ENCODE results near the gene GNE. TPM values are rescaled to one million over a fixed set of nuclear protein-coding genes. Genes with fewer than 3 reads are reported as not detected.

Gene GNE
- total RNA-seq, 1 experiment from 2014 or later: 4.6 TPM

DNA sequence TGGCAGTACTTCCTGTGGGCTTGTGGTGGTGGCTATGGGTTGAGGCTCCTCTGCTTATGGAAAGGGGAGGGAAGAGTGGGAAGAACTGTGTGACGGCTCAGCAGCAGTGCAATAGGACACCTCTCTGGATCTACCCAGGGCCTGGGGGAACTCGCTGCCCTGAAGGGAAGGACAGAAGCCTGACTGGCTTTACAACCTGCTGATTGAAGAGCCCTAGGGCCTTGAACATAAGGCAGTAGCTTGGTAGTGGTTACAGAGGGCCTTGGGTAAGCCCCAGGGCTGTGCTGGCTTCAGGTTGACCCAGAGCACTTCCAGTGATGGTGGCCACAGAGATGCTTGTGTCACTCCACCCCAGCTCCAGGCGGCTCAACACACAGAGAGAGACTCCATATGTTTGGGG, 83.5 kb downstream of the GNE start (continued):
- TF ChIP-seq ZNF317 (CRISPR knock-in tag; IDR thresholded peaks at IDR 0.05; ENCODE audit: borderline replicate concordance, low read depth) (no peak), GTF2I (CRISPR knock-in tag; conservative IDR thresholded peaks at IDR 0.05) (no peak), CREM (CRISPR knock-in tag; IDR thresholded peaks at IDR 0.05) (no peak), FOXJ3 (CRISPR knock-in tag; IDR thresholded peaks at IDR 0.05; ENCODE audit: borderline replicate concordance) (no peak), ZNF396 (CRISPR knock-in tag; IDR thresholded peaks at IDR 0.05; ENCODE audit: borderline replicate concordance) (no peak), IRF2 (CRISPR knock-in tag; IDR thresholded peaks at IDR 0.05; ENCODE audit: borderline replicate concordance, low read depth) (no peak), ZNF532 (CRISPR knock-in tag; IDR thresholded peaks at IDR 0.05; ENCODE audit: borderline replicate concordance) (no peak)

DNA sequence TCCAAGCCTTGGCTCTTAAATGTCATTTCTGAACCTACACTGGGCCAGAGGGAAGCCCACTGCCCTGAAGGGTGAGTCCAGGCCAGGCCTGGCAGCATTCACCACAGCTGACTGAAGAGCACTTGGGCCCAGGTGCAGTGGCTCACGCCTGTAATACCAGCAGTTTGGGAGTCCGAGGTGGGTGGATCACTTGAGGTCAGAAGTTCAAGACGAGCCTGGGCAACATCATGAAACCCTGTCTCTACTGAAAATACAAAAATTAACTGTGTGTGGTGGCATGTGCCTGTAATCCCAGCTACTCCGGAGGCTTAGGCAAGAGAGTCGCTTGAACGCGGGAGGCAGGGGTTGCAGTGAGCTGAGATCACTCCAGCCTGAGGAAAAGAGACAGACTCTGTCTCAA, 84.0 kb downstream of the GNE start:
- ChIA-PET POLR2A (interaction anchor here (1.2 kb wide), 1 partner anchor 16 kb away, joined by 3 read pairs; no protein-coding TSS in a partner anchor), CTCF (interaction anchor here (0.7 kb wide), 1 partner anchor 11 kb away, joined by 3 read pairs; no protein-coding TSS in a partner anchor)
- H3K4me3 Mint-ChIP-seq: no peak overlapping the region
- ATAC-seq (no peak), DNase-seq (ENCODE audit: low spot score) (no peak)
- H3K4me1 Mint-ChIP-seq: no peaks in the 10 kb centered on the region
- TF ChIP-seq MAX (CRISPR knock-in tag; IDR thresholded peaks at IDR 0.05): no peak
- no peak for TF ChIP-seq ZNF425 (CRISPR knock-in tag; conservative IDR thresholded peaks at IDR 0.05)
- TF ChIP-seq TP53 (CRISPR knock-in tag; IDR thresholded peaks at IDR 0.05): no peak
- TF ChIP-seq IRF1 (CRISPR knock-in tag; IDR thresholded peaks at IDR 0.05): no peak
- H3K36me3 Mint-ChIP-seq: no peaks in the 10 kb centered on the region
- H3K27me3 Mint-ChIP-seq (ENCODE audit: low read depth): no peaks in the 10 kb centered on the region; the same call in none of the 2 replicates
- H3K27ac Mint-ChIP-seq: no peak overlapping the region
- peaks cover 7% of the 10 kb centered on the region for H3K9me3 Mint-ChIP-seq

GRCh38 chr9:36173861-36174260, 84.4 kb downstream of the GNE start:
- H3K9me3 Mint-ChIP-seq: peaks cover 4% of the 10 kb centered on the region; the same call in 1 of the 2 replicates
- ATAC-seq: no peak
- no peak overlapping the region for H3K27ac Mint-ChIP-seq
- H3K4me3 Mint-ChIP-seq: no peak overlapping the region
- TF ChIP-seq ZSCAN18 (CRISPR knock-in tag; IDR thresholded peaks at IDR 0.05) (no peak), CREM (CRISPR knock-in tag; IDR thresholded peaks at IDR 0.05) (no peak), SMAD4 (CRISPR knock-in tag; IDR thresholded peaks at IDR 0.05) (no peak)
- TF ChIP-seq, protein P1, sequence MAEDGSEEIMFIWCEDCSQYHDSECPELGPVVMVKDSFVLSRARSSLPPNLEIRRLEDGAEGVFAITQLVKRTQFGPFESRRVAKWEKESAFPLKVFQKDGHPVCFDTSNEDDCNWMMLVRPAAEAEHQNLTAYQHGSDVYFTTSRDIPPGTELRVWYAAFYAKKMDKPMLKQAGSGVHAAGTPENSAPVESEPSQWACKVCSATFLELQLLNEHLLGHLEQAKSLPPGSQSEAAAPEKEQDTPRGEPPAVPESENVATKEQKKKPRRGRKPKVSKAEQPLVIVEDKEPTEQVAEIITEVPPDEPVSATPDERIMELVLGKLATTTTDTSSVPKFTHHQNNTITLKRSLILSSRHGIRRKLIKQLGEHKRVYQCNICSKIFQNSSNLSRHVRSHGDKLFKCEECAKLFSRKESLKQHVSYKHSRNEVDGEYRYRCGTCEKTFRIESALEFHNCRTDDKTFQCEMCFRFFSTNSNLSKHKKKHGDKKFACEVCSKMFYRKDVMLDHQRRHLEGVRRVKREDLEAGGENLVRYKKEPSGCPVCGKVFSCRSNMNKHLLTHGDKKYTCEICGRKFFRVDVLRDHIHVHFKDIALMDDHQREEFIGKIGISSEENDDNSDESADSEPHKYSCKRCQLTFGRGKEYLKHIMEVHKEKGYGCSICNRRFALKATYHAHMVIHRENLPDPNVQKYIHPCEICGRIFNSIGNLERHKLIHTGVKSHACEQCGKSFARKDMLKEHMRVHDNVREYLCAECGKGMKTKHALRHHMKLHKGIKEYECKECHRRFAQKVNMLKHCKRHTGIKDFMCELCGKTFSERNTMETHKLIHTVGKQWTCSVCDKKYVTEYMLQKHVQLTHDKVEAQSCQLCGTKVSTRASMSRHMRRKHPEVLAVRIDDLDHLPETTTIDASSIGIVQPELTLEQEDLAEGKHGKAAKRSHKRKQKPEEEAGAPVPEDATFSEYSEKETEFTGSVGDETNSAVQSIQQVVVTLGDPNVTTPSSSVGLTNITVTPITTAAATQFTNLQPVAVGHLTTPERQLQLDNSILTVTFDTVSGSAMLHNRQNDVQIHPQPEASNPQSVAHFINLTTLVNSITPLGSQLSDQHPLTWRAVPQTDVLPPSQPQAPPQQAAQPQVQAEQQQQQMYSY (CRISPR knock-in tag; IDR thresholded peaks at IDR 0.05): no peak
- CTCF ChIA-PET: interaction anchor here (0.7 to 1.7 kb wide), 2 partner anchors 15 to 71 kb away, joined by 3 to 5 read pairs; no protein-coding TSS in a partner anchor
- DNase-seq (ENCODE audit: low spot score): no peak
- H3K27me3 Mint-ChIP-seq (ENCODE audit: low read depth): no peaks in the 10 kb centered on the region; the same call in none of the 2 replicates
- no peaks in the 10 kb centered on the region for H3K36me3 Mint-ChIP-seq
- POLR2A ChIA-PET: interaction anchor here (0.5 to 1.2 kb wide), 2 partner anchors 16 to 120 kb away, joined by 3 to 8 read pairs; no protein-coding TSS in a partner anchor
- H3K4me1 Mint-ChIP-seq: no peaks in the 10 kb centered on the region
